Tibial artery (tissue), 4 donors: ENCODE results near the gene NRK.
A peak's percentile ranks its signal among the peaks of the same experiment; 100 is the strongest.

Experiments
- DNase-seq, 2 donors: peaks; one replicate each; pipeline ENCODE4 v3.0.0-alpha.2; 2019
- H3K27ac ChIP-seq, 2 donors: fragments of 200-600 bp; sonication (generic) in 1 of 2; 1 replicate in 1 of 2; 2 replicates in 1 of 2; pipeline ENCODE4 v1.5.1; 2018 to 2019; ENCODE audit warnings: mild to moderate bottlenecking in 1 of 2
- H3K27me3 ChIP-seq, 2 donors: fragments of 200-600 bp; sonication (generic) in 1 of 2; one replicate each; pipeline versions ENCODE4 v1.5.1 to v1.6.0; 2016 to 2019
- H3K36me3 ChIP-seq, 3 donors: fragments of 200-600 bp; sonication (generic) in 2 of 3; one replicate each; pipeline ENCODE4 v1.5.1; 2016 to 2019; ENCODE audit warnings: mild to moderate bottlenecking in 2 of 3
- H3K4me1 ChIP-seq, 4 donors: fragments of 200-600 bp; sonication (generic) in 2 of 4; 1 replicate in 3 of 4; 2 replicates in 1 of 4; pipeline ENCODE4 v1.5.1; 2016 to 2019
- H3K4me3 ChIP-seq, 2 donors: fragments of 200-600 bp; sonication (generic) in 1 of 2; 1 replicate in 1 of 2; 2 replicates in 1 of 2; pipeline ENCODE4 v1.5.1; 2018 to 2019; ENCODE audit warnings: mild to moderate bottlenecking in 2 of 2
- H3K9me3 ChIP-seq, 3 donors: fragments of 200-600 bp; sonication (generic) in 1 of 3; one replicate each; pipeline ENCODE4 v1.5.1; 2016 to 2019
- intact Hi-C: fragments of 100-400 bp; cut with DNase I; formaldehyde crosslinking; loops from one replicate; pipeline ENCODE4 v1.15.0; 2023; ENCODE audit warnings: low total_unique reads
- TF ChIP-seq, protein P1 (sequence below), 2 experiments: fragments of 200-600 bp in 1 of 2; fragments of 450-650 bp in 1 of 2; IDR thresholded peaks; one replicate each; pipeline ENCODE4 v1.5.1; 2017 to 2019; ENCODE audit warnings: antibody characterized with exemption in 2 of 2, mild to moderate bottlenecking in 1 of 2, moderate library complexity in 1 of 2

Gene NRK

DNA sequence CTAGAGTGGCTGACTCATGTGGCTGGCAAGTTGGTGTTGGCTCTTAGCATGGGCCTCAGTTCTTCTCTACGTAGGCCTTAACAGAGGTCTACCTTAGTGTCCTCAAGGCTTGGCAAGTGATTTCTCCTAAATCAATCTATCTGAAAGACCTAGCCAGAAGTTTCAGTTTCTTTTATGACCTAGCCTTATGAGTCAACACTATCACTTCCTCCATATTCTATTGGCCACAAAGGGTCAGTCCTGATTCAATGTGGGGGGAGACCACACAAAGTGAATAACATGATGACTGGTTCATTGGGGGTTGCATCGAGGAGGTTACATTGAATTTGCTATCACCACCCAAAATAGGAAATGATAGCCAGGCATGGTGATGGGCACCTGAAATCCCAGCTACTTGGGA lies 5.8 kb upstream of the NRK start:
- H3K27me3 ChIP-seq = no peaks in the 10 kb centered on the region
- no peak overlapping the region for H3K27ac ChIP-seq
- no peak overlapping the region for H3K4me3 ChIP-seq
- intact Hi-C loops = no loop called here
- H3K4me1 ChIP-seq = no peaks in the 10 kb centered on the region
- H3K36me3 ChIP-seq = no peaks in the 10 kb centered on the region
- TF ChIP-seq, protein P1, sequence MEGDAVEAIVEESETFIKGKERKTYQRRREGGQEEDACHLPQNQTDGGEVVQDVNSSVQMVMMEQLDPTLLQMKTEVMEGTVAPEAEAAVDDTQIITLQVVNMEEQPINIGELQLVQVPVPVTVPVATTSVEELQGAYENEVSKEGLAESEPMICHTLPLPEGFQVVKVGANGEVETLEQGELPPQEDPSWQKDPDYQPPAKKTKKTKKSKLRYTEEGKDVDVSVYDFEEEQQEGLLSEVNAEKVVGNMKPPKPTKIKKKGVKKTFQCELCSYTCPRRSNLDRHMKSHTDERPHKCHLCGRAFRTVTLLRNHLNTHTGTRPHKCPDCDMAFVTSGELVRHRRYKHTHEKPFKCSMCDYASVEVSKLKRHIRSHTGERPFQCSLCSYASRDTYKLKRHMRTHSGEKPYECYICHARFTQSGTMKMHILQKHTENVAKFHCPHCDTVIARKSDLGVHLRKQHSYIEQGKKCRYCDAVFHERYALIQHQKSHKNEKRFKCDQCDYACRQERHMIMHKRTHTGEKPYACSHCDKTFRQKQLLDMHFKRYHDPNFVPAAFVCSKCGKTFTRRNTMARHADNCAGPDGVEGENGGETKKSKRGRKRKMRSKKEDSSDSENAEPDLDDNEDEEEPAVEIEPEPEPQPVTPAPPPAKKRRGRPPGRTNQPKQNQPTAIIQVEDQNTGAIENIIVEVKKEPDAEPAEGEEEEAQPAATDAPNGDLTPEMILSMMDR (IDR thresholded peaks at IDR 0.05) = no peak
- DNase-seq = no peak
- H3K9me3 ChIP-seq = no peaks in the 10 kb centered on the region

- Histone ChIP-seq H3K4me3 (no peak overlapping the region), H3K4me1 (no peaks in the 10 kb centered on the region), H3K9me3 (no peaks in the 10 kb centered on the region), H3K36me3 (no peaks in the 10 kb centered on the region), H3K27ac (no peak overlapping the region), H3K27me3 (no peaks in the 10 kb centered on the region)
- TF ChIP-seq, protein P1 (IDR thresholded peaks at IDR 0.05) = no peak
- DNase-seq = no peak
- intact Hi-C loops = no loop called here
Observed at GRCh38 chrX:105820247-105820646, 2.1 kb upstream of the NRK start.

GRCh38 chrX:105821471-105822121 lies 743 bp upstream of the NRK start:
- Histone ChIP-seq H3K9me3 (no peaks in the 10 kb centered on the region), H3K4me3 (peak overlapping the region; percentile 54 to 59), H3K27ac (peak overlapping the region; percentile 67 to 70), H3K4me1 (no peaks in the 10 kb centered on the region), H3K27me3 (no peaks in the 10 kb centered on the region), H3K36me3 (no peaks in the 10 kb centered on the region)
- TF ChIP-seq, protein P1 (IDR thresholded peaks at IDR 0.05) = no peak
- peak in 1 of 2 donors; percentile 39 for DNase-seq
- intact Hi-C loops = no loop called here

DNA sequence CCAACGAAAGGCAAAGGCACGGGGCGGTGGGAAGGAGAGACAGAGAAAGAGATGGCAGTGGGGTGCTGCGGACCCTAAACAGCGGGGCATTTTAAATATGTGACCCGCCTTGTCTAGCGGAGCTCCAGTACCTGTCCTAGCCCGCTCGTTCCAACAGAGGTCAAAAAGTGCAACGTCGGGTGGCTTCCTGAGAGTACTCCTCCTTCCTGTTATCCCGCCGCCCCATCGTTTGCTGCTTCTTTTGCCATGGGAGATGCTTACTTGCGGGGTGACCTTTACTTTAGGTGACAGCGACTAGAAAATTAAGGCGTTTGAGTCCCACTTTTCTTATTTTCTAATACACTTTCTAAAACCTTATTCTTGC lies 735 bp downstream of the NRK start:
- no peaks in the 10 kb centered on the region for H3K36me3 ChIP-seq
- DNase-seq = peak in 1 of 2 donors; percentile 18
- H3K27me3 ChIP-seq = no peaks in the 10 kb centered on the region
- H3K4me1 ChIP-seq = no peaks in the 10 kb centered on the region
- TF ChIP-seq, protein P1 (IDR thresholded peaks at IDR 0.05) = no peak
- intact Hi-C loops = no loop called here
- H3K4me3 ChIP-seq = peak overlapping the region; percentile 54 to 59
- H3K27ac ChIP-seq = peak overlapping the region; percentile 67 to 70
- H3K9me3 ChIP-seq = no peaks in the 10 kb centered on the region

DNA sequence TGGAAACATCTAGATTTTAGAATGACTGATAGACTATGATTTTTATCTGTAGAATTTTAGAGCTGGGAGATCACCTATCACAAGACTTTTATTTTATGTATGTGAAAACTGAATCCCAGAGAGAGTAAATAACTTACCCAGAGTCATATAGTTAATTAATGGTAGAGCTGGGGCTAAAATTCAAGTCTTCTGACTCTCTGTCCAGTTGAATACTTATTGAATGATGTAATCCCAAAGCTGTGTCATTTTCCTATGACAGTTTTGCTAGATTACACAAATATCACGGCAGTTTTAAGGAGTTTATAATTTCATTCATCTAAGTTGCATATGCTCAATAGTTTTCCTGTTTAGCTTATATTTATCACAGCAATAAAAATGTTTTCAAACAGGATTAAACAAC lies 6.7 kb downstream of the NRK start:
- Histone ChIP-seq H3K9me3 (no peaks in the 10 kb centered on the region), H3K4me3 (no peak overlapping the region), H3K27ac (no peak overlapping the region), H3K36me3 (no peaks in the 10 kb centered on the region), H3K27me3 (no peaks in the 10 kb centered on the region), H3K4me1 (no peaks in the 10 kb centered on the region)
- DNase-seq = no peak
- intact Hi-C loops = no loop called here
- TF ChIP-seq, protein P1 (IDR thresholded peaks at IDR 0.05) = no peak

GRCh38 chrX:105837232-105837631 lies 14.9 kb downstream of the NRK start:
- H3K9me3 ChIP-seq = no peaks in the 10 kb centered on the region
- H3K4me3 ChIP-seq = no peak overlapping the region
- H3K27ac ChIP-seq = peak overlapping the region; percentile 19 to 57
- intact Hi-C loops = no loop called here
- peaks cover 0 to 6% (median 0%) of the 10 kb centered on the region in 4 donors for H3K4me1 ChIP-seq
- DNase-seq = peak; percentile 79 to 83
- TF ChIP-seq, protein P1 (IDR thresholded peaks at IDR 0.05) = no peak
- H3K27me3 ChIP-seq = no peaks in the 10 kb centered on the region
- H3K36me3 ChIP-seq = no peaks in the 10 kb centered on the region
